DOHH2 (cell line): Measurements from ENCODE around the gene IPO11.

ENCODE experiments used
- H3F3A ChIP-seq: fragments of 200-600 bp; sonication (generic), shearing (Covaris generic); 2 replicates; pipeline ENCODE4 v1.6.0; 2016; ENCODE audit warnings: antibody characterized with exemption, mild to moderate bottlenecking; ENCODE audit not compliant: control insufficient read depth, insufficient read depth
- H3K27ac ChIP-seq: fragments of 200-600 bp; sonication (generic); 2 replicates; pipeline ENCODE4 v1.5.1; 2014; ENCODE audit warnings: low read depth, mild to moderate bottlenecking, low read length, moderate library complexity
- H3K27me3 ChIP-seq: fragments of 200-600 bp; sonication (generic); 2 replicates; pipeline ENCODE4 v1.6.1; 2014; ENCODE audit warnings: mild to moderate bottlenecking, low read length, mixed read lengths; ENCODE audit not compliant: control insufficient read depth
- H3K36me3 ChIP-seq: fragments of 200-600 bp; sonication (generic); 2 replicates; pipeline ENCODE4 v1.6.1; 2014; ENCODE audit warnings: mild to moderate bottlenecking, low read length, moderate library complexity, mixed read lengths; ENCODE audit not compliant: control insufficient read depth
- H3K4me1 ChIP-seq: fragments of 200-600 bp; sonication (generic); 2 replicates; pipeline ENCODE4 v1.6.1; 2014; ENCODE audit warnings: mild to moderate bottlenecking, low read length, mixed read lengths; ENCODE audit not compliant: control insufficient read depth
- H3K4me2 ChIP-seq: fragments of 200-600 bp; sonication (generic); 2 replicates; pipeline ENCODE4 v1.6.0; 2014; ENCODE audit warnings: mild to moderate bottlenecking, low read length, moderate library complexity
- H3K4me3 ChIP-seq: fragments of 200-600 bp; sonication (generic); 2 replicates; pipeline ENCODE4 v1.5.1; 2014; ENCODE audit warnings: mild to moderate bottlenecking, low read length, mixed read lengths
- H3K79me2 ChIP-seq: fragments of 200-600 bp; sonication (generic); 2 replicates; pipeline ENCODE4 v1.6.1; 2014; ENCODE audit warnings: mild to moderate bottlenecking, low read length, mixed read lengths; ENCODE audit not compliant: control insufficient read depth
- H3K9me2 ChIP-seq: fragments of 200-600 bp; sonication (generic); replicated peaks from 2 replicates; pipeline ENCODE4 v1.6.1; 2014; ENCODE audit warnings: mild to moderate bottlenecking, low read length, mixed read lengths; ENCODE audit not compliant: control insufficient read depth
- H3K9me3 ChIP-seq: fragments of 200-600 bp; sonication (generic); 2 replicates; pipeline ENCODE4 v1.6.1; 2014; ENCODE audit warnings: antibody characterized with exemption, low read length, mixed read lengths; ENCODE audit not compliant: control insufficient read depth, insufficient read depth
- H4K20me1 ChIP-seq: fragments of 200-600 bp; sonication (generic); 2 replicates; pipeline ENCODE4 v1.6.0; 2014; ENCODE audit warnings: low read depth, mild to moderate bottlenecking, antibody characterized with exemption, low read length, moderate library complexity; ENCODE audit not compliant: control insufficient read depth, insufficient read depth
- CTCF ChIP-seq: fragments of 200-600 bp; sonication (generic); IDR thresholded peaks from one replicate; pipeline ENCODE4 v1.5.1; 2014; ENCODE audit warnings: antibody characterized with exemption, mild to moderate bottlenecking, low read depth, low read length; ENCODE audit not compliant: poor library complexity, severe bottlenecking
- EZH2phosphoT487 ChIP-seq: fragments of 200-600 bp; sonication (generic); IDR thresholded peaks from 2 replicates; pipeline ENCODE4 v1.6.1; 2017; ENCODE audit warnings: borderline replicate concordance, mild to moderate bottlenecking, antibody characterized with exemption, low read length, moderate library complexity, mixed read lengths

Gene IPO11

GRCh38 chr5:62576570-62577170 lies 164.1 kb downstream of the IPO11 start:
- Histone ChIP-seq H3K4me1 (peaks cover 8% of the 10 kb centered on the region), H3K9me2 (no peaks in the 10 kb centered on the region), H4K20me1 (no peaks in the 10 kb centered on the region), H3K36me3 (peaks cover 6% of the 10 kb centered on the region; the same call in 1 of the 2 replicates), H3F3A (no peaks in the 10 kb centered on the region), H3K27me3 (no peaks in the 10 kb centered on the region), H3K4me2 (no peak overlapping the region), H3K4me3 (no peak overlapping the region), H3K9me3 (no peaks in the 10 kb centered on the region), H3K79me2 (no peaks in the 10 kb centered on the region), H3K27ac (no peak overlapping the region)
- TF ChIP-seq EZH2phosphoT487 (no peak), CTCF (no peak)

- no peaks in the 10 kb centered on the region for H3K9me2 ChIP-seq
- no peak overlapping the region for H3K27ac ChIP-seq
- no peaks in the 10 kb centered on the region for H3K79me2 ChIP-seq
- no peak overlapping the region for H3K4me3 ChIP-seq
- no peaks in the 10 kb centered on the region for H3F3A ChIP-seq
- peaks cover 6% of the 10 kb centered on the region; the same call in 1 of the 2 replicates for H3K36me3 ChIP-seq
- H4K20me1 ChIP-seq, result no peaks in the 10 kb centered on the region
- peaks cover 8% of the 10 kb centered on the region for H3K4me1 ChIP-seq
- H3K27me3 ChIP-seq, result no peaks in the 10 kb centered on the region
- no peaks in the 10 kb centered on the region for H3K9me3 ChIP-seq
- H3K4me2 ChIP-seq, result no peak overlapping the region
- TF ChIP-seq EZH2phosphoT487 (no peak), CTCF (no peak)
Measured at GRCh38 chr5:62577488-62577887, 164.9 kb downstream of the IPO11 start.

GRCh38 chr5:62578540-62578939 lies 166.0 kb downstream of the IPO11 start, which contains the start of gene LRRC70:
TSS of gene LRRC70 (plus strand) at chr5:62578819. CDS start at chr5:62579439, 620 bp downstream.
- no peaks in the 10 kb centered on the region for H3K9me3 ChIP-seq
- no peak within 1 kb of the TSS for H3K27ac ChIP-seq
- H3K27me3 ChIP-seq, result no peaks in the 10 kb centered on the region
- H3K4me2 ChIP-seq, result peak within 1 kb of the TSS; percentile 33
- TF ChIP-seq EZH2phosphoT487 (no peak), CTCF (no peak)
- no peaks in the 10 kb centered on the region for H3K79me2 ChIP-seq
- H3K4me1 ChIP-seq, result peaks cover 8% of the 10 kb centered on the region
- no peaks in the 10 kb centered on the region for H4K20me1 ChIP-seq
- H3K4me3 ChIP-seq, result no peak within 1 kb of the TSS
- peaks cover 6% of the 10 kb centered on the region; the same call in 1 of the 2 replicates for H3K36me3 ChIP-seq
- H3F3A ChIP-seq, result no peaks in the 10 kb centered on the region
- no peaks in the 10 kb centered on the region for H3K9me2 ChIP-seq
